Measurements from ENCODE around the gene TBC1D22A. TPM values are rescaled to one million over a fixed set of nuclear protein-coding genes. Genes with fewer than 3 reads are reported as not detected.

Gene TBC1D22A
- total and polyA plus RNA-seq, 8 donors = 13.3 to 53.1 (median 21.5) TPM

- intact Hi-C loops (cut with DNase I; ENCODE audit: low total_unique reads) = no loop called here
- no peak overlapping the region for H3K27ac ChIP-seq
- 91 to 97% (median 97%) methylated on average over 13 to 14 of the region's 14 CpGs for WGBS, 5 donors
- peaks cover 0 to 25% (median 22%) of the 10 kb centered on the region in 4 donors for H3K36me3 ChIP-seq
- no peaks in the 10 kb centered on the region for H3K9me3 ChIP-seq
- no peaks in the 10 kb centered on the region for H3K27me3 ChIP-seq
- H3K4me1 ChIP-seq = peaks cover 0 to 8% (median 0%) of the 10 kb centered on the region in 4 donors
- TF ChIP-seq EP300 (IDR thresholded peaks at IDR 0.05) = no peak
- TF ChIP-seq POLR2A (IDR thresholded peaks at IDR 0.05) = no peak
- TF ChIP-seq, protein P1, sequence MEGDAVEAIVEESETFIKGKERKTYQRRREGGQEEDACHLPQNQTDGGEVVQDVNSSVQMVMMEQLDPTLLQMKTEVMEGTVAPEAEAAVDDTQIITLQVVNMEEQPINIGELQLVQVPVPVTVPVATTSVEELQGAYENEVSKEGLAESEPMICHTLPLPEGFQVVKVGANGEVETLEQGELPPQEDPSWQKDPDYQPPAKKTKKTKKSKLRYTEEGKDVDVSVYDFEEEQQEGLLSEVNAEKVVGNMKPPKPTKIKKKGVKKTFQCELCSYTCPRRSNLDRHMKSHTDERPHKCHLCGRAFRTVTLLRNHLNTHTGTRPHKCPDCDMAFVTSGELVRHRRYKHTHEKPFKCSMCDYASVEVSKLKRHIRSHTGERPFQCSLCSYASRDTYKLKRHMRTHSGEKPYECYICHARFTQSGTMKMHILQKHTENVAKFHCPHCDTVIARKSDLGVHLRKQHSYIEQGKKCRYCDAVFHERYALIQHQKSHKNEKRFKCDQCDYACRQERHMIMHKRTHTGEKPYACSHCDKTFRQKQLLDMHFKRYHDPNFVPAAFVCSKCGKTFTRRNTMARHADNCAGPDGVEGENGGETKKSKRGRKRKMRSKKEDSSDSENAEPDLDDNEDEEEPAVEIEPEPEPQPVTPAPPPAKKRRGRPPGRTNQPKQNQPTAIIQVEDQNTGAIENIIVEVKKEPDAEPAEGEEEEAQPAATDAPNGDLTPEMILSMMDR (IDR thresholded peaks at IDR 0.05) = no peak
- no peak for TF ChIP-seq POLR2AphosphoS5 (IDR thresholded peaks at IDR 0.05)
- no peak for DNase-seq
- no peak overlapping the region for H3K4me3 ChIP-seq
Observed at GRCh38 chr22:46982635-46983034, 220.2 kb downstream of the TBC1D22A start.

- H3K36me3 ChIP-seq = peaks cover 0 to 21% (median 18%) of the 10 kb centered on the region in 4 donors
- WGBS, 5 donors = 92 to 100% (median 96%) methylated on average over 4 of the region's 4 CpGs
- peaks cover 0 to 8% (median 0%) of the 10 kb centered on the region in 4 donors for H3K4me1 ChIP-seq
- no peak overlapping the region for H3K27ac ChIP-seq
- DNase-seq = no peak
- H3K9me3 ChIP-seq = no peaks in the 10 kb centered on the region
- H3K27me3 ChIP-seq = no peaks in the 10 kb centered on the region
- intact Hi-C loops (cut with DNase I; ENCODE audit: low total_unique reads) = no loop called here
- no peak for TF ChIP-seq EP300 (IDR thresholded peaks at IDR 0.05)
- no peak for TF ChIP-seq POLR2A (IDR thresholded peaks at IDR 0.05)
- no peak for TF ChIP-seq POLR2AphosphoS5 (IDR thresholded peaks at IDR 0.05)
- TF ChIP-seq, protein P1 (IDR thresholded peaks at IDR 0.05) = no peak
- no peak overlapping the region for H3K4me3 ChIP-seq
Observed at GRCh38 chr22:46983046-46983445, 220.6 kb downstream of the TBC1D22A start.

GRCh38 chr22:46984751-46985506, 222.5 kb downstream of the TBC1D22A start:
- no peak for TF ChIP-seq EP300 (IDR thresholded peaks at IDR 0.05)
- H3K27ac ChIP-seq = no peak overlapping the region
- H3K27me3 ChIP-seq = no peaks in the 10 kb centered on the region
- H3K4me3 ChIP-seq = no peak overlapping the region
- DNase-seq = no peak
- H3K36me3 ChIP-seq = peaks cover 0 to 5% (median 3%) of the 10 kb centered on the region in 4 donors
- H3K9me3 ChIP-seq = no peaks in the 10 kb centered on the region
- intact Hi-C loops (cut with DNase I; ENCODE audit: low total_unique reads) = no loop called here
- whole genome bisulfite sequencing, 5 donors = 77 to 88% (median 85%) methylated on average over 16 of the region's 16 CpGs
- peaks cover 0 to 8% (median 0%) of the 10 kb centered on the region in 4 donors for H3K4me1 ChIP-seq

DNA sequence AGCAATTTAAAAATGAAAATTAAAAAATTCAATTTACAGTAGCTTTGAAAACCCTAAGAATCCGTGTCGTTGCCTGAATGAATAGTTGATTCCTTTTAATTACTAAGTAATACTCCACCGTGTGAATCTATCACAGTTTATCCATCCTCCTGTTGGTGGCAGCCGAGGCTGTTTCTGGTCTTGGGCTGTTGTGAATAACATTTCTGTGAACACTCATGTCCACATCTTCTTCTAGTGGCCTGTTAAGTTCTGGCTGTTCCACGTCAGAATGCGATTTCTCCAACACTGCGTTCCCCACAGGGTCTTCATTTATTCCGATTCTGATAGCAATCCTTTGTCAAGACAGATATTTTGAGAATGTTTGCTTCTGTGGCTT, 223.0 kb downstream of the TBC1D22A start:
- DNase-seq = no peak
- H3K9me3 ChIP-seq = no peaks in the 10 kb centered on the region
- TF ChIP-seq, protein P1 (IDR thresholded peaks at IDR 0.05) = no peak
- TF ChIP-seq POLR2AphosphoS5 (IDR thresholded peaks at IDR 0.05) (no peak), POLR2A (IDR thresholded peaks at IDR 0.05) (no peak), EP300 (IDR thresholded peaks at IDR 0.05) (no peak)
- H3K27me3 ChIP-seq = no peaks in the 10 kb centered on the region
- H3K4me1 ChIP-seq = peaks cover 0 to 8% (median 0%) of the 10 kb centered on the region in 4 donors
- H3K4me3 ChIP-seq = no peak overlapping the region
- intact Hi-C loops (cut with DNase I; ENCODE audit: low total_unique reads) = no loop called here
- WGBS, 5 donors = 89 to 96% (median 91%) methylated on average over 8 of the region's 8 CpGs
- H3K36me3 ChIP-seq = peaks cover 0 to 8% (median 2%) of the 10 kb centered on the region in 4 donors
- H3K27ac ChIP-seq = no peak overlapping the region

GRCh38 chr22:46986788-46987187, 224.3 kb downstream of the TBC1D22A start:
- H3K9me3 ChIP-seq = no peaks in the 10 kb centered on the region
- intact Hi-C loops (cut with DNase I; ENCODE audit: low total_unique reads) = no loop called here
- H3K4me3 ChIP-seq = no peak overlapping the region
- peaks cover 4 to 21% (median 15%) of the 10 kb centered on the region in 4 donors for H3K36me3 ChIP-seq
- H3K27ac ChIP-seq = no peak overlapping the region
- no peak for TF ChIP-seq POLR2AphosphoS5 (IDR thresholded peaks at IDR 0.05)
- TF ChIP-seq, protein P1 (IDR thresholded peaks at IDR 0.05) = no peak
- TF ChIP-seq POLR2A (IDR thresholded peaks at IDR 0.05) = no peak
- no peak for TF ChIP-seq EP300 (IDR thresholded peaks at IDR 0.05)
- no peak for DNase-seq
- no peaks in the 10 kb centered on the region for H3K27me3 ChIP-seq
- H3K4me1 ChIP-seq = peaks cover 0 to 8% (median 0%) of the 10 kb centered on the region in 4 donors
- WGBS, 5 donors = 93 to 99% (median 98%) methylated on average over 11 of the region's 11 CpGs
